Breast epithelium (tissue), 3 donors: ENCODE data around the gene LAMB4.

Source experiments
- CTCF ChIP-seq, 3 donors: fragments of 450-650 bp; IDR thresholded peaks; one replicate each; pipeline ENCODE4 v1.5.1; 2016 to 2017; ENCODE audit warnings: antibody characterized with exemption in 3 of 3, mild to moderate bottlenecking in 3 of 3, moderate library complexity in 3 of 3
- POLR2A ChIP-seq: fragments of 450-650 bp; IDR thresholded peaks from one replicate; pipeline ENCODE4 v1.6.1; 2016; ENCODE audit warnings: antibody characterized with exemption, mild to moderate bottlenecking, moderate library complexity
- POLR2AphosphoS5 ChIP-seq, 3 donors: sonication (generic); formaldehyde crosslinking; IDR thresholded peaks; one replicate each; pipeline ENCODE4 v1.6.1; 2017; ENCODE audit warnings: antibody characterized with exemption in 3 of 3

GRCh38 chr7:108077709-108078108 is 52.5 kb downstream of the LAMB4 start:
- TF ChIP-seq POLR2AphosphoS5 (IDR thresholded peaks at IDR 0.05) (no peak), CTCF (IDR thresholded peaks at IDR 0.05) (no peak), POLR2A (no peak)
